Natural killer cell (primary cell): ENCODE results near the gene PRSS57. TPM values are rescaled to one million over a fixed set of nuclear protein-coding genes. Genes with fewer than 3 reads are reported as not detected.
A peak's percentile ranks its signal among the peaks of the same experiment; 100 is the strongest.
"Not testable (repeated sequence)": the region's sequence is repeated elsewhere in the genome, so short reads cannot be mapped to it uniquely, and the experiment has no call there.

ENCODE experiments used
- ATAC-seq, 3 donors: fragments of 150-1000 bp in 2 of 3; fragments of 200-7000 bp in 1 of 3; cut with Tn5 transposase; 1 replicate in 1 of 3; 2 replicates in 2 of 3; pipeline ENCODE4 v1.10.0; 2021; ENCODE audit warnings: mild to moderate bottlenecking in 2 of 3, moderate library complexity in 2 of 3
- DNase-seq, 2 donors: peaks; one replicate each; pipeline versions ENCODE4 v3.0.0 to v3.0.0-alpha.2; 2013 to 2021; ENCODE audit warnings: mixed read lengths in 1 of 2
- H3K27ac ChIP-seq: one replicate; pipeline ENCODE4 v1.5.1; 2013; ENCODE audit warnings: mild to moderate bottlenecking, low read length
- H3K27me3 ChIP-seq: one replicate; pipeline ENCODE4 v1.6.1; 2013; ENCODE audit warnings: low read length; ENCODE audit not compliant: control insufficient read depth, insufficient read depth
- H3K36me3 ChIP-seq: one replicate; pipeline ENCODE4 v1.6.1; 2013; ENCODE audit warnings: low read length; ENCODE audit not compliant: control insufficient read depth, insufficient read depth
- H3K4me1 ChIP-seq: one replicate; pipeline ENCODE4 v1.6.1; 2013; ENCODE audit warnings: low read length; ENCODE audit not compliant: control insufficient read depth, insufficient read depth
- H3K4me3 ChIP-seq: one replicate; pipeline ENCODE4 v1.5.1; 2013; ENCODE audit warnings: low read length
- H3K9me3 ChIP-seq: one replicate; pipeline ENCODE4 v1.6.1; 2013; ENCODE audit warnings: low read length; ENCODE audit not compliant: control insufficient read depth, insufficient read depth
- H3K27ac Mint-ChIP-seq, 2 donors: one replicate each; pipeline ENCODE4 v1.8.0; 2022; ENCODE audit warnings: mild to moderate bottlenecking in 2 of 2, mixed read lengths in 2 of 2, moderate library complexity in 1 of 2
- H3K27me3 Mint-ChIP-seq, 2 donors: one replicate each; pipeline ENCODE4 v1.8.0; 2022; ENCODE audit warnings: low read depth in 2 of 2, mixed read lengths in 2 of 2
- H3K36me3 Mint-ChIP-seq: one replicate; pipeline ENCODE4 v1.8.0; 2022; ENCODE audit warnings: mixed read lengths
- H3K4me1 Mint-ChIP-seq, 2 donors: one replicate each; pipeline ENCODE4 v1.8.0; 2022; ENCODE audit warnings: mixed read lengths in 2 of 2
- H3K4me3 Mint-ChIP-seq: one replicate; pipeline ENCODE4 v1.8.0; 2022; ENCODE audit warnings: mild to moderate bottlenecking, moderate library complexity, mixed read lengths
- H3K9me3 Mint-ChIP-seq, 2 donors: one replicate each; pipeline ENCODE4 v1.8.0; 2022; ENCODE audit warnings: mixed read lengths in 2 of 2
- CTCF ChIP-seq: fragments of 200-600 bp; IDR thresholded peaks from one replicate; pipeline ENCODE4 v1.8.0; 2022; ENCODE audit warnings: antibody characterized with exemption
- WGBS: methylation state at CpG from one replicate; pipeline ENCODE4 v1.1.7; 2013; ENCODE audit warnings: missing lambda C conversion rate; ENCODE audit not compliant: insufficient coverage; 5-methylcytosine and 5-hydroxymethylcytosine counted together
- intact Hi-C: fragments of 100-400 bp; cut with micrococcal nuclease; formaldehyde crosslinking; loops from one replicate; pipeline ENCODE4 v1.14.2; 2022
- total RNA-seq, 4 donors: library from RNA; stranded (reverse); fragments of 120-200 nt in 1 of 4; gene quantifications; one replicate each; pipeline versions ENCODE4 v1.2.3 to v1.2.4, GENCODE V29; 2013 to 2022

Gene PRSS57
- total RNA-seq, 3 donors from 2014 or later (not counting 1 experiment from before 2014, with no cell fraction given), result 1.5 to 11.7 (median 4.5) TPM

DNA sequence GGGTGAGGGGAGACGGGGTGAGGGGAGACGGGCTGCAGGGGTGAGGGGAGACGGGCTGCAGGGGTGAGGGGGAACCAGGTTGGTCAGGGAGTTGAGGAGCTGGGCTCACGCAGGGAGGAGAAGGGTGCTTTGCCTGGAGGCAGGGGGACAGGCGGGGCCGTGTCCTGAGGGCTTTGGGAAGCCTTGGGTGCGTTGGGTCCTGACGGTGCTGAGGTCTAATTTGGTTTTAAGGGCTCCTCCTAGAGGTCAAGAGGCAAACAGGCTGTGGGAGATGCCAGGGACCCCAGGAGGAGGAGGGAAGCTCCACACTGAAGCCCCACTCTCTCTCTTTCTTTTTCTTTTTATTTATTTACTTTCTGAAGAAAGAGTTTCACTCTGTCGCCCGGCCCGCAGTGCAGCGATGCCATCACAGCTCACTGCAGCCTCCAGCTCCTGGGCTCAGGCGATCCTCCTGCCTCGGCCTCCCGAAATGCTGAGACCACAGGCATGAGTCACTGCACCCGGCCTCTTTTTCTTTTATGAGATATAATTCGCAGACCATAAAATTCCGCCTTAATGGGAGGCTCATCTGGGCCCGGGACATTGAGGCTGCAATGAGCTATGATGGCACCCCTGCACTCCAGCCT is 46.4 kb upstream of the PRSS57 start:
- intact Hi-C loops, result no loop called here
- Histone ChIP-seq H3K27me3 (no peaks in the 10 kb centered on the region), H3K4me3 (no peak overlapping the region), H3K4me1 (no peaks in the 10 kb centered on the region), H3K36me3 (no peaks in the 10 kb centered on the region), H3K9me3 (no peaks in the 10 kb centered on the region), H3K27ac (no peak overlapping the region)
- no peak for TF ChIP-seq CTCF
- 79% methylated on average over 17 of the region's 19 CpGs for WGBS
- Mint-ChIP-seq H3K4me3 (no peak overlapping the region), H3K27me3 (no peaks in the 10 kb centered on the region), H3K9me3 (no peaks in the 10 kb centered on the region), H3K36me3 (no peaks in the 10 kb centered on the region), H3K27ac (no peak overlapping the region), H3K4me1 (peaks cover 0 to 7% of the 10 kb centered on the region in 2 donors)
- DNase-seq (peak in 1 of 2 donors; percentile 39), ATAC-seq (peak in 2 of 3 donors; percentile 34 to 52)

DNA sequence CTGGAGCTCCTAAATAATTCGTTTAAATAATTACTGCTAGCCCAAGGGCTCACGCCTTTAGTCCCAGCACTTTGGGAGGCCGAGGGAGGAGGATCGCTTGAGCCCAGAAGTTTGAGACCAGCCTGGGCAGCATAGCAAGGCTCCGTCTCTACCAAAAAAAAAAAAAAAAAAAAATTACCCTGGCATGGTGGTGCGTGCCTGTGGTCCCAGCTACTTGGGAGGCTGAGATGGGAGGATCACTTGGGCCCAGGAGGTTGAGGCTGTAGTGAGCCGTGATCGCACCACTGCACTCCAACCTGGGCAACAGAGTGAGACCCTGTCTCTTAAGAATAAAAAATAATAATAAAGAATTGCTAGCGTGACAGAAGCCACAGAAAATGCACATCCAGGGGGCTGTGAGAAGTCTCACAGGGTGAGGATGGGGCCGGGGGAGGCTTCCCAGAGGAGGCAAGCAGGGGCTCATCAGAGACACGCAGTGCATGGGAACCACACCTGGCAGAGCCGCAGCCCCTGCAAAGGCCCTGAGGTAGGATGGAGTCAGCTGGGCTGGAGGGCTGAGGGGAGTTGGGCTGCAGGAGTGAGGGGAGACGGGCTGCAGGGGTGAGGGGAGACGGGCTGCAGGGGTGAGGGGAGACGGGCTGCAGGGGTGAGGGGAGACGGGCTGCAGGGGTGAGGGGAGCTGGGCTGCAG is 45.7 kb upstream of the PRSS57 start:
- H3K27me3 Mint-ChIP-seq, H3K9me3 Mint-ChIP-seq, intact Hi-C loops, H3K27me3 ChIP-seq, H3K4me3 ChIP-seq, H3K36me3 Mint-ChIP-seq, H3K4me1 ChIP-seq, H3K36me3 ChIP-seq, H3K9me3 ChIP-seq, H3K27ac ChIP-seq, DNase-seq, H3K4me1 Mint-ChIP-seq, H3K4me3 Mint-ChIP-seq, H3K27ac Mint-ChIP-seq: not testable (repeated sequence)
- 87% methylated on average over 14 of the region's 16 CpGs for WGBS
- ATAC-seq, result peak in 1 of 3 donors; percentile 46

- H3K27ac ChIP-seq, result no peak overlapping the region
- WGBS, result 93% methylated on average over 36 of the region's 36 CpGs
- intact Hi-C loops, result no loop called here
- H3K4me1 ChIP-seq, result no peaks in the 10 kb centered on the region
- H3K27me3 ChIP-seq, result no peaks in the 10 kb centered on the region
- Mint-ChIP-seq H3K9me3 (no peaks in the 10 kb centered on the region), H3K27me3 (no peaks in the 10 kb centered on the region), H3K4me1 (peaks cover 0 to 7% of the 10 kb centered on the region in 2 donors), H3K27ac (no peak overlapping the region), H3K36me3 (no peaks in the 10 kb centered on the region), H3K4me3 (no peak overlapping the region)
- TF ChIP-seq CTCF, result no peak
- H3K9me3 ChIP-seq, result no peaks in the 10 kb centered on the region
- no peaks in the 10 kb centered on the region for H3K36me3 ChIP-seq
- H3K4me3 ChIP-seq, result no peak overlapping the region
- ATAC-seq (no peak), DNase-seq (no peak)
These were observed 44.9 kb upstream of the PRSS57 start for GRCh38 chr19:739998-740715.

- no peak overlapping the region for H3K4me3 ChIP-seq
- no peaks in the 10 kb centered on the region for H3K36me3 ChIP-seq
- no peaks in the 10 kb centered on the region for H3K27me3 ChIP-seq
- no peaks in the 10 kb centered on the region for H3K9me3 ChIP-seq
- Mint-ChIP-seq H3K36me3 (no peaks in the 10 kb centered on the region), H3K9me3 (no peaks in the 10 kb centered on the region), H3K27me3 (no peaks in the 10 kb centered on the region), H3K4me1 (peaks cover 0 to 13% of the 10 kb centered on the region in 2 donors), H3K4me3 (no peak overlapping the region), H3K27ac (no peak overlapping the region)
- intact Hi-C loops, result no loop called here
- ATAC-seq (no peak), DNase-seq (no peak)
- H3K27ac ChIP-seq, result no peak overlapping the region
- no peak for TF ChIP-seq CTCF
- peaks cover 10% of the 10 kb centered on the region for H3K4me1 ChIP-seq
- WGBS, result 91% methylated on average over 23 of the region's 23 CpGs
These were observed 43.4 kb upstream of the PRSS57 start for GRCh38 chr19:738509-739128.
